Suprapubic skin (tissue), 4 donors: ENCODE measurements around the gene INHBC. TPM values are rescaled to one million over a fixed set of nuclear protein-coding genes. Genes with fewer than 3 reads are reported as not detected.

Experiments used
- DNase-seq, 2 donors: peaks; one replicate each; pipeline ENCODE4 v3.0.0-alpha.2; 2019; ENCODE audit warnings: low spot score in 2 of 2
- H3K27ac ChIP-seq: fragments of 200-600 bp; sonication (generic); one replicate; pipeline ENCODE4 v1.5.1; 2019
- H3K27me3 ChIP-seq: fragments of 200-600 bp; sonication (generic); one replicate; pipeline ENCODE4 v1.5.1; 2019
- H3K36me3 ChIP-seq: fragments of 200-600 bp; sonication (generic); one replicate; pipeline ENCODE4 v1.5.1; 2019
- H3K4me1 ChIP-seq: fragments of 200-600 bp; sonication (generic); one replicate; pipeline ENCODE4 v1.5.1; 2019
- H3K4me3 ChIP-seq: fragments of 200-600 bp; sonication (generic); one replicate; pipeline ENCODE4 v1.5.1; 2019; ENCODE audit warnings: mild to moderate bottlenecking
- H3K9me3 ChIP-seq: fragments of 200-600 bp; sonication (generic); one replicate; pipeline ENCODE4 v1.5.1; 2019
- CTCF ChIP-seq, 2 donors: fragments of 200-600 bp in 1 of 2; fragments of 450-650 bp in 1 of 2; sonication (generic) in 1 of 2; IDR thresholded peaks; one replicate each; pipeline ENCODE4 v1.5.1; 2016 to 2019; ENCODE audit warnings: antibody characterized with exemption in 2 of 2, mild to moderate bottlenecking in 1 of 2, moderate library complexity in 1 of 2
- EP300 ChIP-seq: sonication (generic); formaldehyde crosslinking; IDR thresholded peaks from one replicate; pipeline ENCODE4 v1.6.1; 2017; ENCODE audit warnings: antibody characterized with exemption
- POLR2A ChIP-seq, 2 donors: fragments of 450-650 bp; IDR thresholded peaks; one replicate each; pipeline ENCODE4 v1.6.1; 2017; ENCODE audit warnings: antibody characterized with exemption in 2 of 2, mild to moderate bottlenecking in 2 of 2, moderate library complexity in 2 of 2
- POLR2AphosphoS5 ChIP-seq, 3 donors: sonication (generic); formaldehyde crosslinking; IDR thresholded peaks; one replicate each; pipeline ENCODE4 v1.6.1; 2017; ENCODE audit warnings: antibody characterized with exemption in 3 of 3
- WGBS: methylation state at CpG from one replicate; pipeline ENCODE4 v1.1.5; 2018; 5-methylcytosine and 5-hydroxymethylcytosine counted together
- total RNA-seq, 4 donors: library from RNA; depleted of rRNA; stranded (reverse); fragments of >200 nt; gene quantifications; one replicate each; pipeline ENCODE4 v1.1.0, GENCODE V29; 2016

Gene INHBC
- total RNA-seq, 4 donors from 2014 or later: not detected

GRCh38 chr12:57456145-57456700 lies 21.6 kb downstream of the INHBC start:
- TF ChIP-seq EP300 (no peak), POLR2A (IDR thresholded peaks at IDR 0.05) (no peak), POLR2AphosphoS5 (IDR thresholded peaks at IDR 0.05) (no peak), CTCF (IDR thresholded peaks at IDR 0.05) (peak in 1 of 2 donors; percentile 38)
- H3K27me3 ChIP-seq: no peaks in the 10 kb centered on the region
- 50% methylated on average over 12 of the region's 15 CpGs for WGBS

GRCh38 chr12:57456737-57457490 lies 22.3 kb downstream of the INHBC start:
- no peak for DNase-seq
- Histone ChIP-seq H3K9me3 (no peaks in the 10 kb centered on the region), H3K27ac (no peak overlapping the region), H3K4me1 (peaks cover 41% of the 10 kb centered on the region), H3K27me3 (no peaks in the 10 kb centered on the region), H3K36me3 (no peaks in the 10 kb centered on the region), H3K4me3 (no peak overlapping the region)
- TF ChIP-seq CTCF (IDR thresholded peaks at IDR 0.05) (no peak), EP300 (no peak), POLR2AphosphoS5 (IDR thresholded peaks at IDR 0.05) (no peak), POLR2A (IDR thresholded peaks at IDR 0.05) (no peak)
- 90% methylated on average over 6 of the region's 6 CpGs for WGBS

More at GRCh38 chr12:57456145-57456700, 21.6 kb downstream of the INHBC start:
- H3K36me3 ChIP-seq: no peaks in the 10 kb centered on the region
- DNase-seq: no peak
- H3K4me1 ChIP-seq: peaks cover 34% of the 10 kb centered on the region
- no peak overlapping the region for H3K4me3 ChIP-seq
- H3K9me3 ChIP-seq: no peaks in the 10 kb centered on the region
- no peak overlapping the region for H3K27ac ChIP-seq

- Histone ChIP-seq H3K4me1 (peaks cover 51% of the 10 kb centered on the region), H3K9me3 (no peaks in the 10 kb centered on the region), H3K27me3 (no peaks in the 10 kb centered on the region), H3K4me3 (peak overlapping the region; percentile 75), H3K36me3 (no peaks in the 10 kb centered on the region), H3K27ac (peak overlapping the region; percentile 27)
- no peak for TF ChIP-seq POLR2A (IDR thresholded peaks at IDR 0.05)
- no peak for TF ChIP-seq POLR2AphosphoS5 (IDR thresholded peaks at IDR 0.05)
- 25% methylated on average over 3 of the region's 3 CpGs for WGBS
- DNase-seq: no peak
Measured at GRCh38 chr12:57458665-57459054, 24.1 kb downstream of the INHBC start.

- TF ChIP-seq POLR2AphosphoS5 (IDR thresholded peaks at IDR 0.05): no peak
- TF ChIP-seq EP300: no peak
- no peak for TF ChIP-seq POLR2A (IDR thresholded peaks at IDR 0.05)
- peak; percentile 96 to 98 for TF ChIP-seq CTCF (IDR thresholded peaks at IDR 0.05)
- Histone ChIP-seq H3K4me1 (peaks cover 51% of the 10 kb centered on the region), H3K9me3 (no peaks in the 10 kb centered on the region), H3K36me3 (no peaks in the 10 kb centered on the region), H3K27ac (peak overlapping the region; percentile 28), H3K27me3 (no peaks in the 10 kb centered on the region), H3K4me3 (peak overlapping the region; percentile 75)
- 0% methylated on average over 12 of the region's 24 CpGs for WGBS
- peak; percentile 96 for DNase-seq
Measured at GRCh38 chr12:57459055-57459749, 24.6 kb downstream of the INHBC start.

GRCh38 chr12:57459750-57460467 lies 25.3 kb downstream of the INHBC start, which contains the start of gene GLI1:
TSS of gene GLI1 (plus strand) at chr12:57459785. CDS start at chr12:57463692, 3,907 bp downstream.
- H3K36me3 ChIP-seq: no peaks in the 10 kb centered on the region
- no peak for TF ChIP-seq CTCF (IDR thresholded peaks at IDR 0.05)
- no peak for TF ChIP-seq POLR2A (IDR thresholded peaks at IDR 0.05)
- no peak for TF ChIP-seq POLR2AphosphoS5 (IDR thresholded peaks at IDR 0.05)
- TF ChIP-seq EP300: no peak
- no peaks in the 10 kb centered on the region for H3K27me3 ChIP-seq
- H3K4me3 ChIP-seq: peak within 1 kb of the TSS; percentile 75
- no peak for DNase-seq
- no peaks in the 10 kb centered on the region for H3K9me3 ChIP-seq
- peak within 1 kb of the TSS; percentile 28 for H3K27ac ChIP-seq
- H3K4me1 ChIP-seq: peaks cover 51% of the 10 kb centered on the region
- WGBS: under 1% methylated on average over 33 of the region's 36 CpGs
